Prostate gland (tissue), 2 donors: Measurements from ENCODE around the gene PWWP2B.

Experiments
- CTCF ChIP-seq, 4 experiments: fragments of 200-600 bp in 2 of 4; fragments of 450-650 bp in 2 of 4; sonication (generic) in 2 of 4; IDR thresholded peaks; 1 replicate in 3 of 4; 2 replicates in 1 of 4; pipeline ENCODE4 v1.5.1; 2016 to 2019; ENCODE audit warnings: antibody characterized with exemption in 4 of 4, mild to moderate bottlenecking in 2 of 4, moderate library complexity in 2 of 4
- POLR2A ChIP-seq: fragments of 450-650 bp; IDR thresholded peaks from one replicate; pipeline ENCODE4 v1.6.1; 2016; ENCODE audit warnings: antibody characterized with exemption, mild to moderate bottlenecking

- TF ChIP-seq CTCF (IDR thresholded peaks at IDR 0.05) (no peak), POLR2A (no peak)
These were observed 25.3 kb upstream of the PWWP2B start for GRCh38 chr10:132371641-132372081.
